Neuronal stem cell (in vitro differentiated cells): ENCODE measurements around the gene MYCBPAP.
A peak's percentile ranks its signal among the peaks of the same experiment; 100 is the strongest.

ENCODE experiments used
- DNase-seq: peaks from one replicate; pipeline ENCODE4 v3.0.0-alpha.2; 2013; ENCODE audit warnings: low spot score
- H2AFZ ChIP-seq: one replicate; pipeline ENCODE4 v1.6.1; 2013; ENCODE audit warnings: mild to moderate bottlenecking, low read length, inconsistent platforms
- H2AK5ac ChIP-seq: 2 replicates; pipeline ENCODE4 v1.6.1; 2013; ENCODE audit warnings: low read depth, mild to moderate bottlenecking, inconsistent platforms, low read length, moderate library complexity, mixed read lengths
- H2BK120ac ChIP-seq: 2 replicates; pipeline ENCODE4 v1.6.1; 2013; ENCODE audit warnings: low read depth, mild to moderate bottlenecking, inconsistent platforms, low read length, moderate library complexity, mixed read lengths
- H2BK12ac ChIP-seq: one replicate; pipeline ENCODE4 v1.6.1; 2013; ENCODE audit warnings: low read length, inconsistent platforms
- H2BK15ac ChIP-seq: 2 replicates; pipeline ENCODE4 v1.6.1; 2013; ENCODE audit warnings: mild to moderate bottlenecking, low read length, inconsistent platforms, mixed read lengths
- H2BK5ac ChIP-seq: one replicate; pipeline ENCODE4 v1.6.1; 2013; ENCODE audit warnings: inconsistent platforms, mild to moderate bottlenecking, low read length, moderate library complexity
- H3K14ac ChIP-seq: one replicate; pipeline ENCODE4 v1.6.1; 2013; ENCODE audit warnings: low read length, inconsistent platforms
- H3K18ac ChIP-seq: 2 replicates; pipeline ENCODE4 v1.6.1; 2013; ENCODE audit warnings: low read length, inconsistent platforms
- H3K23ac ChIP-seq: 2 replicates; pipeline ENCODE4 v1.6.1; 2013; ENCODE audit warnings: low read depth, mild to moderate bottlenecking, mixed read lengths, low read length, inconsistent platforms; ENCODE audit not compliant: poor library complexity
- H3K27ac ChIP-seq: replicated peaks from 3 replicates; pipeline ENCODE4 v1.5.1; 2013; ENCODE audit warnings: low read length, inconsistent platforms
- H3K27me3 ChIP-seq, 3 experiments: 2 replicates each; pipeline ENCODE4 v1.6.1; 2013; ENCODE audit warnings: low read length in 3 of 3, mild to moderate bottlenecking in 2 of 3, inconsistent platforms in 1 of 3, low read depth in 1 of 3, mixed read lengths in 1 of 3, moderate library complexity in 1 of 3; ENCODE audit not compliant: control insufficient read depth in 3 of 3, insufficient read depth in 3 of 3
- H3K36me3 ChIP-seq, 2 donors: replicated peaks in 1 of 2; 2 replicates each; pipeline ENCODE4 v1.6.1; 2013; ENCODE audit warnings: low read length in 2 of 2; ENCODE audit not compliant: control insufficient read depth in 2 of 2, insufficient read depth in 2 of 2
- H3K4ac ChIP-seq: 2 replicates; pipeline ENCODE4 v1.6.1; 2013; ENCODE audit warnings: inconsistent platforms, mild to moderate bottlenecking, low read length, moderate library complexity
- H3K4me1 ChIP-seq, 2 donors: 1 replicate in 1 of 2; 2 replicates in 1 of 2; pipeline ENCODE4 v1.6.1; 2013; ENCODE audit warnings: low read length in 2 of 2, low read depth in 1 of 2; ENCODE audit not compliant: control insufficient read depth in 2 of 2, insufficient read depth in 1 of 2
- H3K4me2 ChIP-seq: one replicate; pipeline ENCODE4 v1.6.1; 2013; ENCODE audit warnings: mild to moderate bottlenecking, low read length, inconsistent platforms; ENCODE audit not compliant: insufficient read depth, poor library complexity, severe bottlenecking
- H3K4me3 ChIP-seq, 2 donors: 2 replicates each; pipeline ENCODE4 v1.5.1; 2013; ENCODE audit warnings: low read length in 2 of 2, mild to moderate bottlenecking in 2 of 2, inconsistent platforms in 1 of 2, moderate library complexity in 1 of 2
- H3K79me1 ChIP-seq: one replicate; pipeline ENCODE4 v1.6.1; 2013; ENCODE audit warnings: low read depth, mild to moderate bottlenecking, inconsistent platforms, low read length, moderate library complexity
- H3K9ac ChIP-seq: one replicate; pipeline ENCODE4 v1.6.1; 2013; ENCODE audit warnings: mild to moderate bottlenecking, low read depth, low read length, inconsistent platforms; ENCODE audit not compliant: poor library complexity
- H3K9me3 ChIP-seq, 2 donors: replicated peaks in 1 of 2; 2 replicates each; pipeline versions ENCODE3 to v1.6.1; 2013; ENCODE audit warnings: low read length in 2 of 2, mild to moderate bottlenecking in 2 of 2, inconsistent platforms in 1 of 2, low read depth in 1 of 2, mixed read lengths in 1 of 2, moderate library complexity in 1 of 2; ENCODE audit not compliant: control insufficient read depth in 2 of 2, insufficient read depth in 1 of 2
- H4K8ac ChIP-seq: one replicate; pipeline ENCODE4 v1.6.1; 2013; ENCODE audit warnings: low read depth, mild to moderate bottlenecking, inconsistent platforms, low read length, moderate library complexity
- H4K91ac ChIP-seq: one replicate; pipeline ENCODE4 v1.6.1; 2013; ENCODE audit warnings: low read length, low read depth, mild to moderate bottlenecking, inconsistent platforms; ENCODE audit not compliant: poor library complexity
- WGBS, 2 donors: extraction: QIAGEN DNeasy Blood & Tissue Kit; methylation state at CpG; one replicate each; pipeline ENCODE4 v1.1.7; 2013; ENCODE audit warnings: missing lambda C conversion rate in 2 of 2, mixed read lengths in 1 of 2; ENCODE audit not compliant: insufficient read length in 2 of 2, insufficient replicate concordance in 1 of 2; ENCODE audit errors: extremely low coverage in 2 of 2; 5-methylcytosine and 5-hydroxymethylcytosine counted together

The MYCBPAP gene

DNA sequence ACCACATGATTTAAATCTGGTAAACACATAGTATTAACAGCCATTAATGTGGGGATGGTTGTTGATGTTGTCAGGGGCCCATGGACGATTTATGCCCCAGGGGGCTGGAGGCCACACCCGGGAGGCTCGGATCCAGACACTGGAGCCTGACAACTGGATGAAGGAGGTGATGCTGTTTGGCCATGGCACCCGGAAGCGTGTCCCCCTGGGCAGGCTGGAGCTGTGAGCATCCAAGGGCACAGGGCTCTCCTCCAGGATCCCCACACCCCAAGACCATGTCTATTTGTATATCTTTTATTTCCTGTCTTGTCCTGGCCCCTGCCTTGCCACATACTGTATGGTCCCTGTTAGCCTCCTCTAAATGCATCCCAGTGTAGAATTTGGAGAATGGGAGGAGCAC, 25.0 kb upstream of the MYCBPAP start:
- Histone ChIP-seq H3K4me1 (peaks cover 4 to 5% of the 10 kb centered on the region in 2 donors), H3K27ac (no peak overlapping the region), H4K91ac (no peak overlapping the region), H3K4me2 (no peak overlapping the region), H2AFZ (no peak overlapping the region), H3K36me3 (peaks cover 2 to 18% of the 10 kb centered on the region in 2 donors), H4K8ac (no peak overlapping the region), H2BK12ac (no peak overlapping the region), H3K9me3 (no peaks in the 10 kb centered on the region), H3K14ac (no peak overlapping the region), H2BK5ac (no peak overlapping the region), H3K4ac (no peak overlapping the region), H2AK5ac (no peak overlapping the region), H3K4me3 (no peak overlapping the region), H2BK120ac (no peak overlapping the region), H3K18ac (no peak overlapping the region), H3K23ac (no peak overlapping the region), H2BK15ac (no peak overlapping the region), H3K27me3 (no peaks in the 10 kb centered on the region), H3K79me1 (no peaks in the 10 kb centered on the region), H3K9ac (no peak overlapping the region)
- no peak for DNase-seq
- no CpG with 5 or more reads among the region's 5 CpGs for WGBS, 2 donors

- Histone ChIP-seq H2AK5ac (no peak overlapping the region), H2BK15ac (no peak overlapping the region), H2BK12ac (no peak overlapping the region), H3K4me3 (no peak overlapping the region), H2BK120ac (no peak overlapping the region), H4K91ac (no peak overlapping the region), H2AFZ (no peak overlapping the region), H3K23ac (no peak overlapping the region), H3K9ac (no peak overlapping the region), H3K27me3 (no peaks in the 10 kb centered on the region), H3K18ac (no peak overlapping the region), H3K4me2 (no peak overlapping the region), H3K9me3 (no peaks in the 10 kb centered on the region), H3K79me1 (no peaks in the 10 kb centered on the region), H3K4ac (no peak overlapping the region), H4K8ac (peak overlapping the region; percentile 49), H2BK5ac (peak overlapping the region; percentile 43), H3K14ac (no peak overlapping the region), H3K36me3 (peaks cover 2 to 18% of the 10 kb centered on the region in 2 donors), H3K4me1 (peaks cover 2 to 3% of the 10 kb centered on the region in 2 donors), H3K27ac (no peak overlapping the region)
- no peak for DNase-seq
- no CpG with 5 or more reads among the region's 11 CpGs for WGBS, 2 donors
Measured at GRCh38 chr17:50484386-50485155, 23.7 kb upstream of the MYCBPAP start.

DNA sequence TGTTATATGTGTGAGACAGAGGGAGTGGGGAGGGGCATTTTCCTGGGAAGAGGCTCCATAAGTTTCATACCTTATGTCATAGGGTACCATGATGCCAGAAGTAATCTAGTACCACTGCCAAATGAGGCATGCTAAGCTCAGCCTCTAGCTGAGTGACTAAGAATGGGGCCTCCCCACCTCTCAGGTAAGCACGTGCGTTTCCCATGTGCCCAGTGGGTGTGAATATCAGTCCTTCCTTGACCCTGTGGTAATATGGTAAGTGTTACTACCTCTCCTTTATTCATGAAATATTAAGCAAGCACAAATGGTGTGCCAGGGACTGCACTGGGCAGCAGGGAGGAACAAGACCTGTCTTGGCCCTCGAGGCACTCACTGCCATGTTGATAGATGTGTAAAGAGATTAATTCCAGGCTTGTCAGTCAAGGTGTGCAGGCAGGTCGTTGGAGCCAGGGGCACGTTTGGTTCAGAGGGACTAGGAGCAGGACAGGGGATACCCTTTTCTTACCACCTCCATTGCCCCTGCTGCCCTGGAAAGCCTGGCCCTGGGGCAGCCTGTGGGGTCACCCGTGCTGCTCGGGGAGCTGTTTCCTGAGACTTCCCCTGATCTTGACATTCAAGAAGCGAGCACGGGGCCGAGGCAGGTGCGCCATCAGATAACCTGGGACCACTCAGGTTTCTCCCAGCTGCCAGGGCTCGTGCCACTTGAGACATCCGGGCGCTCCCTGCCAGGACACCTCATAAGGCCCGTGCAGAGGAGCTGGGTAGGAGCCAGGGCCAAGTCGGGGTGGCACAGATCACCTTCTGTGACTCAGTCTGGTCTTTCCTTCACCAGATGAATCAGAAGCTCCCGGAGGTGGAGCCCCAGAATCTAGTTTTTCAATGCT, 20.8 kb upstream of the MYCBPAP start:
- H2BK12ac ChIP-seq = no peak overlapping the region
- no peak overlapping the region for H3K14ac ChIP-seq
- no peak overlapping the region for H2BK120ac ChIP-seq
- no peak overlapping the region for H4K91ac ChIP-seq
- H3K9ac ChIP-seq = no peak overlapping the region
- no peak overlapping the region for H3K4me2 ChIP-seq
- no peak overlapping the region for H2AK5ac ChIP-seq
- no peak overlapping the region for H3K23ac ChIP-seq
- no peak overlapping the region for H4K8ac ChIP-seq
- DNase-seq = no peak
- no peak overlapping the region for H3K4ac ChIP-seq
- no peak overlapping the region for H2AFZ ChIP-seq
- H3K4me3 ChIP-seq = no peak overlapping the region
- H3K27me3 ChIP-seq = no peaks in the 10 kb centered on the region
- H3K4me1 ChIP-seq = no peaks in the 10 kb centered on the region
- H2BK15ac ChIP-seq = no peak overlapping the region
- H3K79me1 ChIP-seq = no peaks in the 10 kb centered on the region
- H2BK5ac ChIP-seq = no peak overlapping the region
- H3K18ac ChIP-seq = no peak overlapping the region
- H3K36me3 ChIP-seq = peaks cover 2 to 15% of the 10 kb centered on the region in 2 donors
- no CpG with 5 or more reads among the region's 17 CpGs for WGBS, 2 donors
- no peaks in the 10 kb centered on the region for H3K9me3 ChIP-seq
- no peak overlapping the region for H3K27ac ChIP-seq

- no peaks in the 10 kb centered on the region for H3K9me3 ChIP-seq
Measured at GRCh38 chr17:50488880-50489279, 19.4 kb upstream of the MYCBPAP start.

More at GRCh38 chr17:50488880-50489279, 19.4 kb upstream of the MYCBPAP start:
- DNase-seq = no peak
- H4K91ac ChIP-seq = no peak overlapping the region
- no peak overlapping the region for H3K4me2 ChIP-seq
- no peaks in the 10 kb centered on the region for H3K27me3 ChIP-seq
- no peak overlapping the region for H3K9ac ChIP-seq
- no peak overlapping the region for H2BK120ac ChIP-seq
- no peak overlapping the region for H2BK12ac ChIP-seq
- H2AFZ ChIP-seq = no peak overlapping the region
- no peak overlapping the region for H2BK15ac ChIP-seq
- no peak overlapping the region for H3K23ac ChIP-seq
- H2AK5ac ChIP-seq = no peak overlapping the region
- H4K8ac ChIP-seq = no peak overlapping the region
- H3K4ac ChIP-seq = no peak overlapping the region
- no peak overlapping the region for H3K18ac ChIP-seq
- no peaks in the 10 kb centered on the region for H3K4me1 ChIP-seq
- H3K36me3 ChIP-seq = peaks cover 2 to 9% of the 10 kb centered on the region in 2 donors
- H3K14ac ChIP-seq = no peak overlapping the region
- H2BK5ac ChIP-seq = no peak overlapping the region
- H3K27ac ChIP-seq = no peak overlapping the region
- no peaks in the 10 kb centered on the region for H3K79me1 ChIP-seq
- H3K4me3 ChIP-seq = no peak overlapping the region
- WGBS, 2 donors = no CpG with 5 or more reads among the region's 2 CpGs
